ENCODE measurements around the gene TPST1. TPM values are rescaled to one million over a fixed set of nuclear protein-coding genes. Genes with fewer than 3 reads are reported as not detected.
A peak's percentile ranks its signal among the peaks of the same experiment; 100 is the strongest.

The TPST1 gene
- total RNA-seq, 4 donors from 2014 or later, result 1.5 to 28.3 (median 9.7) TPM

DNA sequence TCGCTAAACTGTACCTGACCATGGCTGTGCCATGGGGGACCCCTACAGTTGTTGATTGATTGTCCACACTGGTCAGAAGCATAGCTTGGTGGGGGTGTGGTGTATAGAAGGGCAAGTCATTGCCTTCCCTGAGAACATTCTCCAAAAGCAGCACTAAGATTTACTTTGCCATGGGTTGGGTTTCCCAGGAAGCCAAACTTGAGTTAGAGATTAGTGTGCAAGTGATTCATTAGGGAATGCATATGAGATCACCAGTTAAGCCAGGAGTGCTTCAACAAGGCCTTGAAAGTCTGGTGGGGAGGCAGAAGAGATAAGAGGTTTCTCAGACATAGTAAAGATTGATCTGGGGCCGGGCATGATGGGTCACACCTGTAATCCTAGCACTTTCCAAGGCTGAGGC, 21.4 kb upstream of the TPST1 start:
- in situ Hi-C loops (cut with MboI; ENCODE audit: low pct_ligation_motif_present in 1 of 4, low pct_unique_long_range_greater_than_20kb in 1 of 4, low sequenced_read_pairs in 3 of 4) (no loop called here), intact Hi-C loops (cut with DNase I; ENCODE audit: low total_unique reads) (no loop called here)
- H3K36me3 ChIP-seq, result no peaks in the 10 kb centered on the region
- H3K4me1 ChIP-seq, result no peaks in the 10 kb centered on the region
- H3K9me3 ChIP-seq, result no peaks in the 10 kb centered on the region
- WGBS, 2 donors (ENCODE audit: low coverage in 1 of 2), result 43 to 100% methylated on average over 1 to 2 of the region's 2 CpGs
- no peak overlapping the region for H3K4me3 ChIP-seq
- no peak overlapping the region for H3K27ac ChIP-seq
- no peak for DNase-seq
- no peaks in the 10 kb centered on the region for H3K27me3 ChIP-seq
- no peak for TF ChIP-seq POLR2AphosphoS5 (IDR thresholded peaks at IDR 0.05)
- TF ChIP-seq POLR2A (IDR thresholded peaks at IDR 0.05), result no peak
- TF ChIP-seq, protein P1, sequence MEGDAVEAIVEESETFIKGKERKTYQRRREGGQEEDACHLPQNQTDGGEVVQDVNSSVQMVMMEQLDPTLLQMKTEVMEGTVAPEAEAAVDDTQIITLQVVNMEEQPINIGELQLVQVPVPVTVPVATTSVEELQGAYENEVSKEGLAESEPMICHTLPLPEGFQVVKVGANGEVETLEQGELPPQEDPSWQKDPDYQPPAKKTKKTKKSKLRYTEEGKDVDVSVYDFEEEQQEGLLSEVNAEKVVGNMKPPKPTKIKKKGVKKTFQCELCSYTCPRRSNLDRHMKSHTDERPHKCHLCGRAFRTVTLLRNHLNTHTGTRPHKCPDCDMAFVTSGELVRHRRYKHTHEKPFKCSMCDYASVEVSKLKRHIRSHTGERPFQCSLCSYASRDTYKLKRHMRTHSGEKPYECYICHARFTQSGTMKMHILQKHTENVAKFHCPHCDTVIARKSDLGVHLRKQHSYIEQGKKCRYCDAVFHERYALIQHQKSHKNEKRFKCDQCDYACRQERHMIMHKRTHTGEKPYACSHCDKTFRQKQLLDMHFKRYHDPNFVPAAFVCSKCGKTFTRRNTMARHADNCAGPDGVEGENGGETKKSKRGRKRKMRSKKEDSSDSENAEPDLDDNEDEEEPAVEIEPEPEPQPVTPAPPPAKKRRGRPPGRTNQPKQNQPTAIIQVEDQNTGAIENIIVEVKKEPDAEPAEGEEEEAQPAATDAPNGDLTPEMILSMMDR (IDR thresholded peaks at IDR 0.05), result no peak

DNA sequence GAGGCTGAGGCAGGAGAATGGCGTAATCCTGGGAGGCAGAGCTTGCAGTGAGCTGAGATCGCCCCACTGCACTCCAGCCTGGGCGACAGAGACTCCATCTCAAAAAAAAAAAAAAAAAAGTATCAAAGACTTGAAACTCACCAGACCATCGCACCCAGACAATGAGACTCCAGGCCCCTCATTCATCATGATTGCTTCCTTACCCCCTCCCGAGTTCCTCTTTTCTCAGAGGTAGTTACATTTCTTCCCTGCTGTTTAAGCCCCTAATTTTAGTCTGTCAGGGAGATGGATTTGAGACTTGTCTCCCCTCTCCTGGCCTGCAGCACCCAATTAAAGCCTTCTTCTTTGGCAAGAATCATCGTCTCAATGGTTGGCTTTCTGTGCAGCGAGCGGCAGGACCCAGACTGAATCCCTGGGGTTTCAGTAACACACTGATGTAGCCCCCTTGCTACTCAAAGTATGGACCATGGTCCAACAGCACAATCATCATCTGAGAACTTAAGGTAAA, 19.4 kb upstream of the TPST1 start:
- in situ Hi-C loops (cut with MboI; ENCODE audit: low pct_ligation_motif_present in 1 of 4, low pct_unique_long_range_greater_than_20kb in 1 of 4, low sequenced_read_pairs in 3 of 4) (no loop called here), intact Hi-C loops (cut with DNase I; ENCODE audit: low total_unique reads) (no loop called here)
- Histone ChIP-seq H3K4me3 (no peak overlapping the region), H3K4me1 (no peaks in the 10 kb centered on the region), H3K27ac (no peak overlapping the region), H3K9me3 (no peaks in the 10 kb centered on the region), H3K27me3 (no peaks in the 10 kb centered on the region), H3K36me3 (no peaks in the 10 kb centered on the region)
- no peak for DNase-seq
- 82 to 88% methylated on average over 6 to 8 of the region's 8 CpGs for WGBS, 2 donors (ENCODE audit: low coverage in 1 of 2)
- TF ChIP-seq POLR2AphosphoS5 (IDR thresholded peaks at IDR 0.05) (no peak), POLR2A (IDR thresholded peaks at IDR 0.05) (no peak), EP300 (IDR thresholded peaks at IDR 0.05; ENCODE audit: low read depth) (no peak)
- TF ChIP-seq, protein P1 (IDR thresholded peaks at IDR 0.05), result no peak

DNA sequence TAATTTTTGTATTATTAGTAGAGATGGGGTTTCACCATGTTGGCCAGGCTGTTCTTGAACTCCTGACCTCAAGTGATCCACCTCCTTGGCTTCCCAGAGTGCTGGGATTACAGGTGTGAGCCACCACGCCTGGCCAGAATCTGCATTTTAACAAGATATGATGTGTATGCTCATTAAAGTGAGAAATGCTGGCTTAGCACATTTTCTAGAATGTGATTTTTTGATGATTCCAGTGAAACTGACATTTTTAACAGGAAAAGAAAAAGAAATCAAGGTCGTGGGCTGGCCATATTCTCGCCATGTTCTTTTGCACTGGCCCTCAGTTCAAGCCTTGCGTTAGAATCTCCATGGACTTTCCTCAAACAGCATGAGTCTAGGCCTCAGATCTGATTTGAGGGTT, 18.1 kb upstream of the TPST1 start:
- no peak overlapping the region for H3K27ac ChIP-seq
- TF ChIP-seq POLR2A (IDR thresholded peaks at IDR 0.05) (no peak), POLR2AphosphoS5 (IDR thresholded peaks at IDR 0.05) (no peak), EP300 (IDR thresholded peaks at IDR 0.05; ENCODE audit: low read depth) (no peak)
- TF ChIP-seq, protein P1 (IDR thresholded peaks at IDR 0.05), result no peak

DNA sequence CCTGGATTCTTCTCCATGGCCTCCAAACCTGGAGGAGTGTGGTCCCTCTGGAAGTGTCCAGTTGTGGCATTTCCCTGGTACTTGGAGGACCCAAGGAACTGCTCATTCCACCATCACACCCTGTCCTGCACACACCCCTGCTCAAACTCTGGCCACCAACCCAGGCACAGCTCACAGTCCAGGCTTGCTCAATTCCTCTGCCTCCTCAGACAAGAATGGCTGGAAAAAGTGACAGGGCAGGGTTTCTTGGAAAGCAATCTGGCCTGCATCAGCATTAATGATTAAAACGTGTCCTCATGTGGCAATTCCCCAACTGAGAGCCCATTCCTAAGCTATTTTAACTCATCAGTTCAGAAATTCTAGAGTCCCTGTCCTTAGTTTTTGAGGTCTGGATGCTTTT, 17.2 kb upstream of the TPST1 start:
- Histone ChIP-seq H3K27me3 (no peaks in the 10 kb centered on the region), H3K36me3 (no peaks in the 10 kb centered on the region), H3K4me3 (no peak overlapping the region), H3K9me3 (no peaks in the 10 kb centered on the region), H3K4me1 (no peaks in the 10 kb centered on the region), H3K27ac (no peak overlapping the region)
- no peak for TF ChIP-seq POLR2A (IDR thresholded peaks at IDR 0.05)
- TF ChIP-seq POLR2AphosphoS5 (IDR thresholded peaks at IDR 0.05), result peak in 1 of 3 donors; percentile 54
- WGBS, 2 donors (ENCODE audit: low coverage in 1 of 2), result 40 to 67% methylated on average over 1 of the region's 1 CpG
- no peak for DNase-seq
- in situ Hi-C loops (cut with MboI; ENCODE audit: low pct_ligation_motif_present in 1 of 4, low pct_unique_long_range_greater_than_20kb in 1 of 4, low sequenced_read_pairs in 3 of 4), result no loop called here
- intact Hi-C loops (cut with DNase I; ENCODE audit: low total_unique reads), result no loop called here

More for the DNA sequence above, 18.1 kb upstream of the TPST1 start:
- Histone ChIP-seq H3K36me3 (no peaks in the 10 kb centered on the region), H3K4me3 (no peak overlapping the region), H3K9me3 (no peaks in the 10 kb centered on the region), H3K27me3 (no peaks in the 10 kb centered on the region), H3K4me1 (no peaks in the 10 kb centered on the region)
- in situ Hi-C loops (cut with MboI; ENCODE audit: low pct_ligation_motif_present in 1 of 4, low pct_unique_long_range_greater_than_20kb in 1 of 4, low sequenced_read_pairs in 3 of 4), result no loop called here
- DNase-seq, result no peak
- 83 to 85% methylated on average over 3 to 4 of the region's 4 CpGs for WGBS, 2 donors (ENCODE audit: low coverage in 1 of 2)
- intact Hi-C loops (cut with DNase I; ENCODE audit: low total_unique reads), result no loop called here

DNA sequence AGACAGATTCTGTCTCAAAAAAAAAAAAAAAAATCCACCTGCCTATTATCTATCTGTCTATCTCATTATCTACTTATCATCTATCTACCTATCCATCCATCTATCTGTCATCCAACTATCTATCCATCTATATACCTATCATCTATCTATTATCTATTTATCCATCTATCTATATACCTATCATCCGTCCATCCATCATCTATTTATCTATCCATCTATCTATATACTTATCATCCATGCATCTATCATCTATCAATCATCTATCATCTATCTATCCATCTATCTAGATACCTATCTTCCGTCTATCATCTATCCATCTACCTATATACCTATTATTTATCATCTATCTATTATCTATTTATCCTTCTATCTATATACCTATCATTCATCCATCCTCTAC, 16.5 kb upstream of the TPST1 start:
- Histone ChIP-seq H3K27ac (no peak overlapping the region), H3K4me1 (no peaks in the 10 kb centered on the region), H3K27me3 (no peaks in the 10 kb centered on the region), H3K4me3 (no peak overlapping the region), H3K36me3 (no peaks in the 10 kb centered on the region), H3K9me3 (no peaks in the 10 kb centered on the region)
- in situ Hi-C loops (cut with MboI; ENCODE audit: low pct_ligation_motif_present in 1 of 4, low pct_unique_long_range_greater_than_20kb in 1 of 4, low sequenced_read_pairs in 3 of 4), result no loop called here
- intact Hi-C loops (cut with DNase I; ENCODE audit: low total_unique reads), result no loop called here
- WGBS, 2 donors (ENCODE audit: low coverage in 1 of 2), result 94 to 100% methylated on average over 2 of the region's 2 CpGs
- TF ChIP-seq POLR2A (IDR thresholded peaks at IDR 0.05) (no peak), EP300 (IDR thresholded peaks at IDR 0.05; ENCODE audit: low read depth) (no peak), POLR2AphosphoS5 (IDR thresholded peaks at IDR 0.05) (no peak)
- TF ChIP-seq, protein P1 (IDR thresholded peaks at IDR 0.05), result no peak
- no peak for DNase-seq
